DOHH2 (cell line): ENCODE data around the gene CATSPERD.

ENCODE experiments used
- H3F3A ChIP-seq: fragments of 200-600 bp; sonication (generic), shearing (Covaris generic); 2 replicates; pipeline ENCODE4 v1.6.0; 2016; ENCODE audit warnings: antibody characterized with exemption, mild to moderate bottlenecking; ENCODE audit not compliant: control insufficient read depth, insufficient read depth
- H3K27ac ChIP-seq: fragments of 200-600 bp; sonication (generic); 2 replicates; pipeline ENCODE4 v1.5.1; 2014; ENCODE audit warnings: low read depth, mild to moderate bottlenecking, low read length, moderate library complexity
- H3K27me3 ChIP-seq: fragments of 200-600 bp; sonication (generic); 2 replicates; pipeline ENCODE4 v1.6.1; 2014; ENCODE audit warnings: mild to moderate bottlenecking, low read length, mixed read lengths; ENCODE audit not compliant: control insufficient read depth
- H3K36me3 ChIP-seq: fragments of 200-600 bp; sonication (generic); 2 replicates; pipeline ENCODE4 v1.6.1; 2014; ENCODE audit warnings: mild to moderate bottlenecking, low read length, moderate library complexity, mixed read lengths; ENCODE audit not compliant: control insufficient read depth
- H3K4me1 ChIP-seq: fragments of 200-600 bp; sonication (generic); 2 replicates; pipeline ENCODE4 v1.6.1; 2014; ENCODE audit warnings: mild to moderate bottlenecking, low read length, mixed read lengths; ENCODE audit not compliant: control insufficient read depth
- H3K4me2 ChIP-seq: fragments of 200-600 bp; sonication (generic); 2 replicates; pipeline ENCODE4 v1.6.0; 2014; ENCODE audit warnings: mild to moderate bottlenecking, low read length, moderate library complexity
- H3K4me3 ChIP-seq: fragments of 200-600 bp; sonication (generic); 2 replicates; pipeline ENCODE4 v1.5.1; 2014; ENCODE audit warnings: mild to moderate bottlenecking, low read length, mixed read lengths
- H3K79me2 ChIP-seq: fragments of 200-600 bp; sonication (generic); 2 replicates; pipeline ENCODE4 v1.6.1; 2014; ENCODE audit warnings: mild to moderate bottlenecking, low read length, mixed read lengths; ENCODE audit not compliant: control insufficient read depth
- H3K9me2 ChIP-seq: fragments of 200-600 bp; sonication (generic); replicated peaks from 2 replicates; pipeline ENCODE4 v1.6.1; 2014; ENCODE audit warnings: mild to moderate bottlenecking, low read length, mixed read lengths; ENCODE audit not compliant: control insufficient read depth
- H3K9me3 ChIP-seq: fragments of 200-600 bp; sonication (generic); 2 replicates; pipeline ENCODE4 v1.6.1; 2014; ENCODE audit warnings: antibody characterized with exemption, low read length, mixed read lengths; ENCODE audit not compliant: control insufficient read depth, insufficient read depth
- H4K20me1 ChIP-seq: fragments of 200-600 bp; sonication (generic); 2 replicates; pipeline ENCODE4 v1.6.0; 2014; ENCODE audit warnings: low read depth, mild to moderate bottlenecking, antibody characterized with exemption, low read length, moderate library complexity; ENCODE audit not compliant: control insufficient read depth, insufficient read depth
- CTCF ChIP-seq: fragments of 200-600 bp; sonication (generic); IDR thresholded peaks from one replicate; pipeline ENCODE4 v1.5.1; 2014; ENCODE audit warnings: antibody characterized with exemption, mild to moderate bottlenecking, low read depth, low read length; ENCODE audit not compliant: poor library complexity, severe bottlenecking
- EZH2phosphoT487 ChIP-seq: fragments of 200-600 bp; sonication (generic); IDR thresholded peaks from 2 replicates; pipeline ENCODE4 v1.6.1; 2017; ENCODE audit warnings: borderline replicate concordance, mild to moderate bottlenecking, antibody characterized with exemption, low read length, moderate library complexity, mixed read lengths

Gene CATSPERD

GRCh38 chr19:5707576-5708575, 12.6 kb upstream of the CATSPERD start:
- TF ChIP-seq EZH2phosphoT487 (no peak), CTCF (no peak)
- Histone ChIP-seq H3K27ac (no peak overlapping the region), H3K9me2 (no peaks in the 10 kb centered on the region), H3K4me2 (no peak overlapping the region), H3K79me2 (peaks cover 20% of the 10 kb centered on the region), H3F3A (no peaks in the 10 kb centered on the region), H3K36me3 (peaks cover 89% of the 10 kb centered on the region), H4K20me1 (no peaks in the 10 kb centered on the region), H3K9me3 (no peaks in the 10 kb centered on the region), H3K27me3 (no peaks in the 10 kb centered on the region), H3K4me3 (no peak overlapping the region), H3K4me1 (no peaks in the 10 kb centered on the region)

GRCh38 chr19:5711025-5711424, 9.4 kb upstream of the CATSPERD start:
- no peaks in the 10 kb centered on the region for H3K9me2 ChIP-seq
- H3K36me3 ChIP-seq, result peaks cover 82% of the 10 kb centered on the region
- no peaks in the 10 kb centered on the region for H3K4me1 ChIP-seq
- no peak overlapping the region for H3K4me3 ChIP-seq
- no peaks in the 10 kb centered on the region for H3K9me3 ChIP-seq
- no peaks in the 10 kb centered on the region for H3K27me3 ChIP-seq
- H3F3A ChIP-seq, result no peaks in the 10 kb centered on the region
- H3K4me2 ChIP-seq, result no peak overlapping the region
- H3K27ac ChIP-seq, result no peak overlapping the region
- no peak for TF ChIP-seq EZH2phosphoT487
- no peak for TF ChIP-seq CTCF
- H4K20me1 ChIP-seq, result no peaks in the 10 kb centered on the region
- H3K79me2 ChIP-seq, result peaks cover 38% of the 10 kb centered on the region

- Histone ChIP-seq H3K9me2 (no peaks in the 10 kb centered on the region), H3K4me1 (no peaks in the 10 kb centered on the region), H3K4me3 (no peak overlapping the region), H3K27me3 (no peaks in the 10 kb centered on the region), H3F3A (no peaks in the 10 kb centered on the region), H3K9me3 (no peaks in the 10 kb centered on the region), H3K79me2 (peaks cover 44% of the 10 kb centered on the region), H3K27ac (no peak overlapping the region), H3K36me3 (peaks cover 81% of the 10 kb centered on the region), H4K20me1 (no peaks in the 10 kb centered on the region), H3K4me2 (no peak overlapping the region)
- TF ChIP-seq CTCF (no peak), EZH2phosphoT487 (no peak)
Observed at GRCh38 chr19:5711713-5712161, 8.7 kb upstream of the CATSPERD start.
